ENCODE measurements around the gene CPNE6. TPM values are rescaled to one million over a fixed set of nuclear protein-coding genes. Genes with fewer than 3 reads are reported as not detected.
"Not testable (repeated sequence)": the region's sequence is repeated elsewhere in the genome, so short reads cannot be mapped to it uniquely, and the experiment has no call there.

Gene CPNE6
- total RNA-seq: under 1 TPM in 1 of 4 donors, not detected in 3; 0.76 TPM

DNA sequence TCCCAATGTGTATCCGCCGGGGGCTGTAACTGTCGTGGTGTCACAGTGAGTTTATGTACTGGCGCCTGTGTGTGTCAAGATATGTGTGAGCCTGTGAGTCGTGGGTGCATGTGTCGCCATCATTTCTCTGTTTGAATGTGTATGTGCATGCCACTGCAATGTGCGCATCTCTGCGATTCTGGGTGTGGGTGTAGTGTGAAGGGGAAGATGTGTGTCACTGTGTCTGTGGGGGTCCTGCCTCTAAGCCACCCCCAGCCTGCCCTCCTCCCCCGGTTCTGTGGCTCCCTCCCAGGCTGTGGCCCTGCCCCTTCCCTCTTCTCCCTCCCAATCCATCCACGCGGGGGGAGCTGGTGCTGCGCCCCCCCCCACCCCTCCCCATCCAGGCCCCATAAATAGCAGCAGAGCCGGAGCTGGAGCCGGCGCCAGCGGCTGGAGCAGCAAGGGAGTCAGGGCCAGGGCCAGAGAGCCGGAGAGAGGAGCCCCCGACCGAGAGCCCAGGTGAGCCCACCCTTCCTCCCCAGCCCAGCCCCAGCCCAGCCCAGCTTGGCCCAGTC lies at the start of gene CPNE6:
Gene CPNE6 (plus strand): TSS at position 419 of the 554 bp plus-strand sequence. CDS start 1,375 bp downstream, outside the sequence.
- Histone ChIP-seq H3K4me3 (no peak within 1 kb of the TSS), H3K9me3 (no peaks in the 10 kb centered on the region), H3K4me1 (no peaks in the 10 kb centered on the region), H3K27me3 (no peaks in the 10 kb centered on the region), H3K36me3 (no peaks in the 10 kb centered on the region), H3K27ac (no peak within 1 kb of the TSS)
- TF ChIP-seq POLR2A (IDR thresholded peaks at IDR 0.05): no peak
- TF ChIP-seq, protein P1, sequence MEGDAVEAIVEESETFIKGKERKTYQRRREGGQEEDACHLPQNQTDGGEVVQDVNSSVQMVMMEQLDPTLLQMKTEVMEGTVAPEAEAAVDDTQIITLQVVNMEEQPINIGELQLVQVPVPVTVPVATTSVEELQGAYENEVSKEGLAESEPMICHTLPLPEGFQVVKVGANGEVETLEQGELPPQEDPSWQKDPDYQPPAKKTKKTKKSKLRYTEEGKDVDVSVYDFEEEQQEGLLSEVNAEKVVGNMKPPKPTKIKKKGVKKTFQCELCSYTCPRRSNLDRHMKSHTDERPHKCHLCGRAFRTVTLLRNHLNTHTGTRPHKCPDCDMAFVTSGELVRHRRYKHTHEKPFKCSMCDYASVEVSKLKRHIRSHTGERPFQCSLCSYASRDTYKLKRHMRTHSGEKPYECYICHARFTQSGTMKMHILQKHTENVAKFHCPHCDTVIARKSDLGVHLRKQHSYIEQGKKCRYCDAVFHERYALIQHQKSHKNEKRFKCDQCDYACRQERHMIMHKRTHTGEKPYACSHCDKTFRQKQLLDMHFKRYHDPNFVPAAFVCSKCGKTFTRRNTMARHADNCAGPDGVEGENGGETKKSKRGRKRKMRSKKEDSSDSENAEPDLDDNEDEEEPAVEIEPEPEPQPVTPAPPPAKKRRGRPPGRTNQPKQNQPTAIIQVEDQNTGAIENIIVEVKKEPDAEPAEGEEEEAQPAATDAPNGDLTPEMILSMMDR (IDR thresholded peaks at IDR 0.05): no peak
- intact Hi-C loops (cut with DNase I; ENCODE audit: low total_unique reads): no loop called here
- DNase-seq: no peak

DNA sequence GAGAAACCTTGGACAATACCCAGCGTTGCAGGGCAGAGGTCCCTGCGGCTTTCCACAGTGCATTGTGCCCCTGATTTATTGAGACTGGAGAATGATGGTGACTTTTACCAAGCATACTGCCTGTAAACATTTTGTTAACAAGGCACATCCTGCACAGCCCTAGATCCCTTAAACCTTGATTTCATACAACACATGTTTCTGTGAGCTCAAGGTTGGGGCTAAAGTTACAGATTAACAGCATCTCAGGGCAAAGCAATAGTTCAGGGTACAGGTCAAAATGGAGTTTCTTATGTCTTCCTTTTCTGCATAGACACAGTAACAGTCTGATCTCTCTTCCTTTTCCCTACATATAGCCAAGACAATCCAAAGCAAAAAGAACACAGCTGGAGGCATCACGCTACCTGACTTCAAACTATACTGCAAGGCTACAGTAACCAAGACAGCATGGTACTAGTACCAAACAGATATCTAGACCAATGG lies 46.4 kb upstream of the CPNE6 start:
- H3K27ac ChIP-seq; H3K4me1 ChIP-seq; DNase-seq; H3K27me3 ChIP-seq; intact Hi-C loops (cut with DNase I; ENCODE audit: low total_unique reads); H3K4me3 ChIP-seq; H3K9me3 ChIP-seq; H3K36me3 ChIP-seq: not testable (repeated sequence)

DNA sequence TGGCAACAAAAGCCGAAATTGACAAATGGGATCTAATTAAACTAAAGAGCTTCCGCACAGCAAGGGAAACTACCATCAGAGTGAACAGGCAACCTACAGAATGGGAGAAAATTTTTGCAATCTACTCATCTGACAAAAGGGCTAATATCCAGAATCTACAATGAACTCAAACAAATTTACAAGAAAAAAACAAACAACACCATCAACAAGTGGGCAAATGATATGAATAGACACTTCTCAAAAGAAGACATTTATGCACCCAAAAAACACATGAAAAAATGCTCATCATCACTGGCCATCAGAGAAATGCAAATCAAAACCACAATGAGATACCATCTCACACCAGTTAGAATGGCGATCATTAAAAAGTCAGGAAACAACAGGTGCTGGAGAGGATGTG lies 41.7 kb upstream of the CPNE6 start:
- intact Hi-C loops (cut with DNase I; ENCODE audit: low total_unique reads): not testable (repeated sequence)

DNA sequence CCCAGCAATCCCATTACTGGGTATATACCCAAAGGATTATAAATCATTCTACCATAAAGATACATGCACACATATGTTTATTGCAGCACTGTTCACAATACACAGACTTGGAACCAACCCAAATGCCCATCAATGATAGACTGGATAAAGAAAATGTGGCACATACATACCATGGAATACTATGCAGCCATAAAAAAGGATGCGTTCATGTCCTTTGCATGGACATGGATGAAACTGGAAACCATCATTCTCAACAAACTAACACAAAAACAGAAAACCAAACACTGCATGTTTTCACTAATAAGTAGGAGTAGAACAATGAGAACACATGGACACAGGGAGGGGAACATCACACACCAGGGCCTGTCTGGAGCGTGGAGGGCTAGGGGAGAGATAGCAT lies 40.0 kb upstream of the CPNE6 start:
- H3K4me3 ChIP-seq; H3K27ac ChIP-seq; H3K36me3 ChIP-seq; H3K4me1 ChIP-seq; intact Hi-C loops (cut with DNase I; ENCODE audit: low total_unique reads); H3K9me3 ChIP-seq; DNase-seq; H3K27me3 ChIP-seq: not testable (repeated sequence)

More for the DNA sequence above, 41.7 kb upstream of the CPNE6 start:
- not testable (repeated sequence) for H3K36me3 ChIP-seq, H3K4me3 ChIP-seq, H3K4me1 ChIP-seq, H3K9me3 ChIP-seq, H3K27me3 ChIP-seq, H3K27ac ChIP-seq, DNase-seq

DNA sequence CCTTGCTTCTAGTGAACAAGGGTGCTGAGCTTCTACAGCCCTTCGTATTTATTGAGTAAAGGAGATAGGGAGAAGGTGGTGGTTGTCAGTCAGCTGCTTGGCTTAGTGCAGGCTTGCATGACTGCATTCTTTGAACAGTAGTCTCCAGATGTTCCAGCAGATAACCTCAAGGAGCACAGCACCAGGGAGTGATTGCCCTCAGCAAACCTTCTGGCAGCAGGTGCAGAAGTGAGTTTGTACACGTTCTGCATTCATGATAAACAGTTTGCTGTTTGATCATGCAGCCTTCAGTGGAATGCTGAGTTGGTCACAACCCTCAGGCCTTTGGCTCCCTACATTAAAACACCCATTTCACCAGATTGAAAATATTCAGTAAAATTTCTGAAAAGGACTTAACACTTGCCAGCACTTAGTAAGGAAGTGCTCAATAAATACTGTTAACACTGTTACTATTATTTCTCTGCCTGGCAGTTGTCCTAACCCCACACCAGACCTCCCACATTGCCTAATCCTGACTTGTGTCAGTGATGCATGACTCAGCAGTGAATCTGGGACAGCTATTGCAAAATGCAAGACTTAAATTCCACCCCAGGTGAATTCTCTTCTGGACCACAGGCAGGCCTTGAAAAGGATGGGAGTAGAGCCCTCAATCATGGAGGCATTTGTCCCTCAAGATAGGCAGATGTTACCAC lies 38.5 kb upstream of the CPNE6 start:
- Histone ChIP-seq H3K27ac (no peak overlapping the region), H3K4me3 (no peak overlapping the region), H3K4me1 (no peaks in the 10 kb centered on the region), H3K27me3 (no peaks in the 10 kb centered on the region), H3K9me3 (no peaks in the 10 kb centered on the region), H3K36me3 (no peaks in the 10 kb centered on the region)
- intact Hi-C loops (cut with DNase I; ENCODE audit: low total_unique reads): no loop called here
- no peak for TF ChIP-seq POLR2A (IDR thresholded peaks at IDR 0.05)
- TF ChIP-seq, protein P1 (IDR thresholded peaks at IDR 0.05): no peak
- peak in 1 of 2 donors; percentile 33 for DNase-seq

DNA sequence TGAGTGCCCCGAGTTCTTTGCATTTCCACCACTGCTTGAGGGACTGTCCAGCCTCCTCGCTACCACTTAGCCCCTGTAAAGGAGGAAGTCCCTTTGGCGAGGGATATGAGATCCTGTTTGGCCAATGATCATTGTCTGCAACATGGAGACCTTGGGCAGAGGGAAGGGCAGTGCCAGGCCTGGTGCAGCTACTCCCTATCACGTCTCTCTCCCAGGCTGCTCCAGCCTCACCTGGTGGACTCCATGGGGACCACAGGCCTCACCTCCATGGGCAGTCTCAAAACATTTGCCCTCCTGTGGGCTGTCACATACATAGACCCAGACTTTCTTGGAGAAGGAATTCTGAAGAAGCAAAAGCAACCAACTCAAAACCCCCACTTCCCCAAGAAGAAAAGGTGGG lies 35.6 kb upstream of the CPNE6 start:
- H3K4me1 ChIP-seq; DNase-seq; H3K9me3 ChIP-seq; intact Hi-C loops (cut with DNase I; ENCODE audit: low total_unique reads); H3K27me3 ChIP-seq; H3K36me3 ChIP-seq: not testable (repeated sequence)
- Histone ChIP-seq H3K4me3 (peak overlapping the region; percentile 49 to 55), H3K27ac (peak overlapping the region; percentile 79 to 85)

DNA sequence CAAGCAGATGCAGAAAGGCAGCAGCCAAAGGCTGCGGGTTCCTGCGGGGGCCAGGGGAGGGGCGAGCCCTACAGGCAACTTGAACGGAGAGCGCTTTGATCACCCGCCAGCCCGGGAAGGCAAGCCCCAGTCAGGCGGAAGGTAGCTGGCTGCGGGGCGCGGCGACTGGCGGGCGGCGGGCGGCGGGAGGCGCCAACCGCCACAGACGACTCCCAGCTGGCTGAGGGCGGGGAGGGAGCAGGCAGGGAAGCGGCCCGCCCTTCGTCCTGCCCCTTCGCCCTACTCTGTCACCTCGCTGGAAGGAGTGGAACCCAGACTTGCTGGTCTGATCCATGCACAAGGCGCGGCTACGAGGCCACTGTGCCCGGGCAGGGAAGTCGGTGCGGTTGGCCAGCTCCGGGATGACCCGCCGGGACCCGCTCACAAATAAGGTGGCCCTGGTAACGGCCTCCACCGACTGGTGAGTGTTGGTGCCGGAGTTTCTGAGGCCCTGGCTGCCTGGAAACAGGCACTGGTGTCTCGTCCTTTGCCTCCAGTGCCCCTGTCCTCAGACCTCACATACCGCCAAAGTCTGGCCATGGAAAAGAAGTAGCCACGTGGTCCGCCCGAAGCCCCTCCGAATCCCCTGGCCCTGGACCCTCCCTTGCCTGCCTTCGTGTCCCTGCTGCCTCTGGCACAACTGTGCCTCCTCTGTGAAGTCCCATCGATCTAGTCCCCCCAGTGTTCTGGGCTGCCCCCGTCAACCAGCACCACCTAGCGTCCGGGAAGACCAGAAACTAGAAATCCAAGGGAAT lies 35.0 kb upstream of the CPNE6 start:
- no peaks in the 10 kb centered on the region for H3K27me3 ChIP-seq
- H3K4me3 ChIP-seq: peak overlapping the region; percentile 49 to 55
- no peaks in the 10 kb centered on the region for H3K36me3 ChIP-seq
- TF ChIP-seq, protein P1 (IDR thresholded peaks at IDR 0.05): peak; percentile 66 to 87 (median 76)
- TF ChIP-seq POLR2A (IDR thresholded peaks at IDR 0.05): peak in 1 of 2 donors; percentile 18
- no peaks in the 10 kb centered on the region for H3K4me1 ChIP-seq
- peak overlapping the region; percentile 79 to 85 for H3K27ac ChIP-seq
- no peaks in the 10 kb centered on the region for H3K9me3 ChIP-seq
- intact Hi-C loops (cut with DNase I; ENCODE audit: low total_unique reads): no loop called here
- peak; percentile 64 to 76 for DNase-seq

DNA sequence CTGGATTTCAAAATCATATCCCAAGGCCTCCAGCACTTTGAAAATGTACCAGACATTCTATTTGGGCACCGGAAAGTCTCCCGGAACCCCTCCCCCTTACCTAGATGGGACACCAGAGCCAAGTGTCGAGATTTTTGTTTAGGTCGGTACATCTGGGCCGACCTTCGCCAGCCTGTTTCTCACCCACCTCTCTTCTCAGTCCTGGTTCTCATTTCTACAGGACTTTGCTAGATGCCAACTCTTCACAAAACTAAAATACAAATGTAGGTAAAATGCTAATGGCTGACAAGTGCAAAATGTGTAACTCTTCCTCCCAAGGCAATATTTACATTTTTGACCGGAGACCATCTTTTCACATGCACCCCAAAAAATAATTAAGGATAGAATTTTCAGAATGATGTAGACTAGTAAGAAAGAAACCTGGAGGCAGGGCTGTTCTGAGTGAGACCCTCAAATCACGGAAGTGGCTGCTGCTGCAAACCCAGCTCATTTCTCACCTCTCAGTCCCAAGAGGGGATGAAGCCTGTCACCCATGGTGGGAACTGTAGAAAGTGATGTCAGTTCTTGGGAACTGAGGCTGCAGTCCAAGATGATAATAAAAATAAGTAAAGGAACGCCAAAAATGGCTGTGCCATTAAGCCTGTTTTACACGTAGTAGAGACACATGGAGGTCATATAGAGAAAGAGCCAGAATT lies 34.3 kb upstream of the CPNE6 start:
- H3K4me1 ChIP-seq; H3K9me3 ChIP-seq; H3K36me3 ChIP-seq; DNase-seq; intact Hi-C loops (cut with DNase I; ENCODE audit: low total_unique reads); H3K27me3 ChIP-seq: not testable (repeated sequence)
- Histone ChIP-seq H3K27ac (peak overlapping the region; percentile 79 to 85), H3K4me3 (peak overlapping the region; percentile 49 to 55)

Measured in uterus (tissue), 4 donors.